GM21529 (cell line): Measurements from ENCODE around the gene TXNRD1.
"Not testable (repeated sequence)": the region's sequence is repeated elsewhere in the genome, so short reads cannot be mapped to it uniquely, and the experiment has no call there.

Experiments
- ATAC-seq: cut with Tn5 transposase; IDR thresholded peaks from one replicate; pipeline ENCODE4 v1.9.1; 2021; ENCODE audit not compliant: unreplicated experiment

The TXNRD1 gene

GRCh38 chr12:104319918-104320626 is 104.5 kb downstream of the TXNRD1 start:
- ATAC-seq, result no peak

DNA sequence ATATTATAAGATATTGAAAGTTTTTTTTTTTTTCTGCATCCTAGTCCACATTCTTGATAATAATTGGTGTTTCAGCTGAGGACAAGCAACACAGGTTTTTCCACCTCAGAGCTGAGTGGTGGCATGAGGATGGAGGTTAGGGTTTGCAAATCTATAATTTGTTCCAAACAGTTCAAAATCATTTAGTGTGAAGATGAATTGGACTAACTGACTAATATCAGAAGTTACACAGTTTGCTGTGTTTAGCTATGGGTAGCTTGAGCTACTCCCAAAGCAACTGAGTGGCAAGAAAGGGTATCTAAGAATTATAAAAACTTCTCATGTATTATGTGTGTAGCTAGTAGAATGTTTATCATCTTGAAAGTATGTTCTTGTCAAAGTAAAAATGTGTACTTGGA is 105.0 kb downstream of the TXNRD1 start:
- ATAC-seq, result no peak

- no peak for ATAC-seq
Observed at GRCh38 chr12:104321949-104322348, 106.4 kb downstream of the TXNRD1 start.

GRCh38 chr12:104322533-104322932 is 107.0 kb downstream of the TXNRD1 start:
- ATAC-seq, result not testable (repeated sequence)

- ATAC-seq, result no peak
Observed at GRCh38 chr12:104323899-104324298, 108.3 kb downstream of the TXNRD1 start.

- ATAC-seq, result not testable (repeated sequence)
Observed at GRCh38 chr12:104328278-104328677, 112.7 kb downstream of the TXNRD1 start.

- no peak for ATAC-seq
Observed at GRCh38 chr12:104328790-104329189, 113.2 kb downstream of the TXNRD1 start.

GRCh38 chr12:104329707-104330532 is 114.3 kb downstream of the TXNRD1 start:
- ATAC-seq, result no peak

DNA sequence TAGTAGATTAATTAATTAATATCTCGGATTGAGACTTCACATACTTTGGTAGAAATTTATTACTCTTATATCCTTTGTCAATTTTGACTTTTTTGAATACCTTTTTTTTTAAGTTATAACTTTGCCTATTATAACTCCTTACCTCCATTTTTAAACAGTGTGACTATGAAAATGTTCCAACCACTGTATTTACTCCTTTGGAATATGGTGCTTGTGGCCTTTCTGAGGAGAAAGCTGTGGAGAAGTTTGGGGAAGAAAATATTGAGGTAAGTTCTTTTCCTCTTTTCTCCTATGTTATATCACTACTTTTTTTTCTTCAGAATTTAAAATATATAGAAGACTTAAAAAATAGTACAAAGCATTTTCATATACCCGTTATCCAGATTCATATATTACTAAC is 115.8 kb downstream of the TXNRD1 start:
- ATAC-seq, result no peak

- not testable (repeated sequence) for ATAC-seq
Observed at GRCh38 chr12:104332273-104332672, 116.7 kb downstream of the TXNRD1 start.

GRCh38 chr12:104333692-104334255 is 118.2 kb downstream of the TXNRD1 start:
- ATAC-seq, result no peak

GRCh38 chr12:104334581-104334980 is 119.0 kb downstream of the TXNRD1 start:
- ATAC-seq, result no peak

- ATAC-seq, result no peak
Observed at GRCh38 chr12:104336115-104336514, 120.5 kb downstream of the TXNRD1 start.

- ATAC-seq, result no peak
Observed at GRCh38 chr12:104337030-104337558, 121.5 kb downstream of the TXNRD1 start.

DNA sequence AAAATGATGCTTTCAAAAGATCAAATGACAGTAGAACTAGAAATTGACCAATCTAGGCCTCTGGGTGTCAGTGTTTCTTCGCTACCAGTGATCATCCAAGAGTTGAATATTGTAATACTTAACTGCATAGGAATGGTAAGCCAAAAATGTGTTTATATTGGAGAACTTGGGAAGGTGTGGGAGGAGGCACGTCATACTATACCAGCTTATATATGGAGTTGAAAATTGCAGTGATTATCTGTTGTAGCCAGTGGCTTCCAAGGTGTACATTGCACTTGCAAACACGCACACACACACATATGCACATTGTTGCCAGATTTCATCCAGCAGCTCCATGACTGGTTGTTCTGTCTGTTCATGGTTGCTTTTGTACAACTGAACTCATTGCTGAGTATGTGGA is 124.1 kb downstream of the TXNRD1 start:
- no peak for ATAC-seq

DNA sequence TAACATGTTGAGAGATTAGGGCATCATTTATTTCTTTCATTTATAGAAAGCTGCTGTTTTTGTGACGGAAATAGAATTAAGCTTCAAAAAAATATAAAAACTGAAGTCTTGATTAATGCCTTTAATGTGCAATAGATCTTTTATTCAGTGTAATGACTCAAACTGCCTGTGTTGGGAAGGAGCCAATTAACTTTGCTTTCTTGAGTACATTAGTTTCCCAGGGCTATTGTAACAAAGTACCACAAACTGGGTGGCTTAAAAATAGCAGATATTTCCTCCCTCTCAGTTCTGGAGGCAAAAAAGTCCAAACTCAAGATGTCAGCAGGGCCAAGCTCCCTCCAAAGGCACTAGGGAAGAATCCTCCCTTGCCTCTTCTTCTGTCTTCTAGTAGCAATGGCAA is 124.6 kb downstream of the TXNRD1 start:
- ATAC-seq, result no peak

GRCh38 chr12:104340925-104341611 is 125.5 kb downstream of the TXNRD1 start:
- ATAC-seq, result no peak

GRCh38 chr12:104342147-104342546 is 126.6 kb downstream of the TXNRD1 start:
- no peak for ATAC-seq

GRCh38 chr12:104342635-104343249 is 127.2 kb downstream of the TXNRD1 start:
- no peak for ATAC-seq

DNA sequence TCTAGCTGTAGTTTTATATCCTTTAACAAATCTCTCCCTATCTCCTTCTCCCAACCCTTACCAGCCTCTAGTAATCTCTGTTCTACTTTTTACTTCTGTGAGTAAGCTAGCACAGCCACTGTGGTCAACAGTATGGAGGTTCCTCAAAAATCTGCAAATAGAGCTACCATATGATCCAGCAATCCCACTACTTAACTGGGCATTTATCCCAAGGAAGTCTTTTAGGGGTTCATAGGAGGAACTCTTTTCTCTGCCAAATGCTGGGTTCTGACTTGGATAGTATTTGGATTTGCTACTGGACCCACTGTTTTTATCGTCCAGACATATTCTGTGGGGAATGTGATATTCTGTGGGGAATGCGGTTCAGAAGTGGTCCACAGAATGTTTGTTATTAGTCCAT is 129.1 kb downstream of the TXNRD1 start:
- no peak for ATAC-seq
